Hepatocyte (in vitro differentiated cells): ENCODE measurements around the gene STX4. TPM values are rescaled to one million over a fixed set of nuclear protein-coding genes. Genes with fewer than 3 reads are reported as not detected.

Experiments
- DNase-seq: peaks from one replicate; pipeline ENCODE4 v3.0.0-alpha.2; 2016; ENCODE audit warnings: low spot score
- H2AFZ ChIP-seq: fragments of 200-600 bp; sonication (generic); 2 replicates; pipeline ENCODE4 v1.6.0; 2016; ENCODE audit warnings: antibody characterized with exemption, mild to moderate bottlenecking
- H3K27ac ChIP-seq: fragments of 200-600 bp; sonication (generic); 2 replicates; pipeline ENCODE4 v1.5.1; 2016; ENCODE audit warnings: mild to moderate bottlenecking
- H3K27me3 ChIP-seq: fragments of 200-600 bp; sonication (generic); 2 replicates; pipeline ENCODE4 v1.6.1; 2016
- H3K36me3 ChIP-seq: fragments of 200-600 bp; sonication (generic); replicated peaks from 2 replicates; pipeline ENCODE4 v1.5.1; 2016; ENCODE audit warnings: low read depth; ENCODE audit not compliant: insufficient read depth
- H3K4me1 ChIP-seq: fragments of 200-600 bp; sonication (generic); 2 replicates; pipeline ENCODE4 v1.5.1; 2016; ENCODE audit warnings: mild to moderate bottlenecking, moderate library complexity; ENCODE audit not compliant: insufficient read depth
- H3K4me2 ChIP-seq: fragments of 200-600 bp; sonication (generic); 2 replicates; pipeline ENCODE4 v1.6.0; 2016
- H3K4me3 ChIP-seq: fragments of 200-600 bp; sonication (generic); 2 replicates; pipeline ENCODE4 v1.5.1; 2016; ENCODE audit warnings: mild to moderate bottlenecking
- H3K79me2 ChIP-seq: fragments of 200-600 bp; sonication (generic); 2 replicates; pipeline ENCODE4 v1.6.0; 2017; ENCODE audit warnings: mild to moderate bottlenecking
- H3K9me2 ChIP-seq: fragments of 200-600 bp; sonication (generic); replicated peaks from 2 replicates; pipeline ENCODE4 v1.6.0; 2017; ENCODE audit warnings: mild to moderate bottlenecking; ENCODE audit not compliant: insufficient read depth
- H3K9me3 ChIP-seq: fragments of 200-600 bp; sonication (generic); 2 replicates; pipeline ENCODE4 v1.5.1; 2016; ENCODE audit warnings: low read depth, mild to moderate bottlenecking
- H4K20me1 ChIP-seq: fragments of 200-600 bp; sonication (generic); 2 replicates; pipeline ENCODE4 v1.6.0; 2016; ENCODE audit warnings: mild to moderate bottlenecking; ENCODE audit not compliant: insufficient read depth, poor library complexity, severe bottlenecking
- EZH2 ChIP-seq: fragments of 200-600 bp; sonication (generic); IDR thresholded peaks from 2 replicates; pipeline ENCODE4 v1.6.1; 2016; ENCODE audit warnings: antibody characterized with exemption, mild to moderate bottlenecking, borderline replicate concordance
- EZH2phosphoT487 ChIP-seq: fragments of 200-600 bp; sonication (generic); IDR thresholded peaks from one replicate; pipeline ENCODE4 v1.6.1; 2018; ENCODE audit warnings: antibody characterized with exemption, mild to moderate bottlenecking, low read depth, moderate library complexity; ENCODE audit not compliant: unreplicated experiment, severe bottlenecking
- WGBS: methylation state at CpG from one replicate; pipeline ENCODE4 v1.1.6; 2016; ENCODE audit warnings: low lambda C conversion rate; ENCODE audit errors: missing lambda C conversion rate; 5-methylcytosine and 5-hydroxymethylcytosine counted together
- polyA plus RNA-seq: library from polyadenylated mRNA; unstranded; fragments of >200 nt; fragmentation: Nextera tagmentation; extraction: Ambion mirVana; gene quantifications from 2 replicates; pipeline ENCODE4 v1.2.1, GENCODE V29; 2016
- total RNA-seq: library from RNA; depleted of rRNA; stranded (reverse); fragments of >200 nt; gene quantifications from 2 replicates; pipeline ENCODE4 v1.2.3, GENCODE V29; 2014
- TF ChIP-seq, protein P1 (sequence below): fragments of 200-600 bp; sonication (generic); IDR thresholded peaks from 2 replicates; pipeline ENCODE4 v1.5.1; 2016; ENCODE audit warnings: antibody characterized with exemption, mild to moderate bottlenecking; ENCODE audit not compliant: poor library complexity

STX4 gene
- total RNA-seq (23.2 and 25.9 TPM in 2 replicates), polyA plus RNA-seq (72.4 and 90.4 TPM in 2 replicates)

GRCh38 chr16:31032736-31033708 is at the start of gene STX4:
Gene STX4, plus strand, starts transcription at chr16:31033558. Its CDS starts 248 bp downstream, at chr16:31033806.
- peak within 1 kb of the TSS; percentile 70 for H2AFZ ChIP-seq
- under 1% methylated on average over 66 of the region's 75 CpGs for WGBS

GRCh38 chr16:30983898-30984610 is 49.3 kb upstream of the STX4 start:
- no peaks in the 10 kb centered on the region for H3K9me3 ChIP-seq
- no peak overlapping the region for H2AFZ ChIP-seq
- no peak for TF ChIP-seq EZH2
- TF ChIP-seq, protein P1, sequence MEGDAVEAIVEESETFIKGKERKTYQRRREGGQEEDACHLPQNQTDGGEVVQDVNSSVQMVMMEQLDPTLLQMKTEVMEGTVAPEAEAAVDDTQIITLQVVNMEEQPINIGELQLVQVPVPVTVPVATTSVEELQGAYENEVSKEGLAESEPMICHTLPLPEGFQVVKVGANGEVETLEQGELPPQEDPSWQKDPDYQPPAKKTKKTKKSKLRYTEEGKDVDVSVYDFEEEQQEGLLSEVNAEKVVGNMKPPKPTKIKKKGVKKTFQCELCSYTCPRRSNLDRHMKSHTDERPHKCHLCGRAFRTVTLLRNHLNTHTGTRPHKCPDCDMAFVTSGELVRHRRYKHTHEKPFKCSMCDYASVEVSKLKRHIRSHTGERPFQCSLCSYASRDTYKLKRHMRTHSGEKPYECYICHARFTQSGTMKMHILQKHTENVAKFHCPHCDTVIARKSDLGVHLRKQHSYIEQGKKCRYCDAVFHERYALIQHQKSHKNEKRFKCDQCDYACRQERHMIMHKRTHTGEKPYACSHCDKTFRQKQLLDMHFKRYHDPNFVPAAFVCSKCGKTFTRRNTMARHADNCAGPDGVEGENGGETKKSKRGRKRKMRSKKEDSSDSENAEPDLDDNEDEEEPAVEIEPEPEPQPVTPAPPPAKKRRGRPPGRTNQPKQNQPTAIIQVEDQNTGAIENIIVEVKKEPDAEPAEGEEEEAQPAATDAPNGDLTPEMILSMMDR: no peak
- no peak for TF ChIP-seq EZH2phosphoT487
- no peaks in the 10 kb centered on the region for H3K9me2 ChIP-seq
- H4K20me1 ChIP-seq: no peaks in the 10 kb centered on the region
- H3K79me2 ChIP-seq: no peaks in the 10 kb centered on the region
- 94% methylated on average over 13 of the region's 14 CpGs for WGBS
- H3K4me1 ChIP-seq: peaks cover 6% of the 10 kb centered on the region
- no peak overlapping the region for H3K4me2 ChIP-seq
- H3K27ac ChIP-seq: no peak overlapping the region
- no peak for DNase-seq
- no peak overlapping the region for H3K4me3 ChIP-seq
- no peaks in the 10 kb centered on the region for H3K27me3 ChIP-seq
- no peaks in the 10 kb centered on the region for H3K36me3 ChIP-seq

More at GRCh38 chr16:31032736-31033708, at the start of gene STX4:
- H3K79me2 ChIP-seq: peaks cover 13% of the 10 kb centered on the region
- no peaks in the 10 kb centered on the region for H3K9me3 ChIP-seq
- H3K4me1 ChIP-seq: no peaks in the 10 kb centered on the region
- H3K27me3 ChIP-seq: no peaks in the 10 kb centered on the region
- peak; percentile 97 for DNase-seq
- peak within 1 kb of the TSS; percentile 97 for H3K27ac ChIP-seq
- TF ChIP-seq, protein P1: no peak
- TF ChIP-seq EZH2: no peak
- no peak for TF ChIP-seq EZH2phosphoT487
- H3K9me2 ChIP-seq: no peaks in the 10 kb centered on the region
- peaks cover 7% of the 10 kb centered on the region for H4K20me1 ChIP-seq
- H3K36me3 ChIP-seq: no peaks in the 10 kb centered on the region
- peak within 1 kb of the TSS; percentile 82 for H3K4me3 ChIP-seq
- peak within 1 kb of the TSS; percentile 83 for H3K4me2 ChIP-seq

DNA sequence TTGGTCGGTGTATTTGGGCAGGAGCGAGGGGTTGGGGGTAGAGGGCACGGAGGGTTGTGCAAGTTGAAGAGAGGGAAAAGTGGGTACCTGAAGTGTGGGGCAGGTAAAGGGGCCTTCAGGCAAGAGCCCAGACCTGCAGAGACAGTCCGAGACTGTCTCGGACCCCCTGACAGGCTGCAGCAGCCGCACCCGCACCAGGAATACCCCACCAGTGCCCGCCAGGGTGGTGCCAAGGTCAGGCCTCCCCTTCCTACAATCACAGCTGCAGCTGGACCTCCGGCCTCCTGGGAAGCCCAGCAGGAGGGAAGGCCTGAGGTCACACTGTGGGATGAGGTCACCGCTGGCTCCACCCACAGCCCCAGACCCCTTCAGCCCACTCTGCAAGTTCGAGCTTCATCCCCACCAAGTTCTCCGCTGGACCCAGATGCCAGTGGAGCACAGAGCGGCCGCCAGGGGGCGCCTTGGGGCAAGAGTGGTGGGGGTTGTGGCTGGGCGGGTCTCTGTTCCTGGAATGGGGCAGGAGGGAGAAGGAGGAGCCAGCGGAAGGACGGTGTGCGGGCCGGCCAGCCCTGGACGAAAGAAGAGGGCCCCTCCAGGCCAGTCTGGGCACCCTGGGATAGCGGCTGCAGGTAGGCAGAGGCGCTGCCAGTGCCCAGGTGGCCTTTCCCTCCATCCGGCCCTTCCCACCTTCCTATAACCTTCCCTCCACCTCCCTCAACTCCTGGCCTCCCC is 48.5 kb upstream of the STX4 start, which contains the start of gene HSD3B7:
Gene HSD3B7, plus strand, starts transcription at position 539 of the 732 bp plus-strand sequence. CDS start 452 bp downstream, outside the sequence.
- peak; percentile 92 for DNase-seq
- Histone ChIP-seq H3K4me1 (peaks cover 6% of the 10 kb centered on the region), H3K4me3 (no peak within 1 kb of the TSS), H3K9me3 (no peaks in the 10 kb centered on the region), H3K9me2 (no peaks in the 10 kb centered on the region), H3K36me3 (no peaks in the 10 kb centered on the region), H3K4me2 (peak within 1 kb of the TSS; percentile 78), H3K27ac (peak within 1 kb of the TSS; percentile 58), H3K27me3 (no peaks in the 10 kb centered on the region), H2AFZ (peak within 1 kb of the TSS; percentile 5), H3K79me2 (no peaks in the 10 kb centered on the region), H4K20me1 (no peaks in the 10 kb centered on the region)
- TF ChIP-seq, protein P1: peak; percentile 96
- no peak for TF ChIP-seq EZH2
- no peak for TF ChIP-seq EZH2phosphoT487
- WGBS: 42% methylated on average over 21 of the region's 24 CpGs
